ENCODE data around the gene FBN3. TPM values are rescaled to one million over a fixed set of nuclear protein-coding genes. Genes with fewer than 3 reads are reported as not detected.

Gene FBN3
- total and polyA plus RNA-seq, 2 donors (not counting 1 experiment from before 2014, with no cell fraction given): not detected

GRCh38 chr19:8030960-8031359 is 118.4 kb downstream of the FBN3 start:
- intact Hi-C loops (cut with micrococcal nuclease): no loop called here
- Histone ChIP-seq H3K27me3 (replicated peaks in 1 of 4; ENCODE audit: control extremely low read depth in 1 of 4, control insufficient read depth in 3 of 4, insufficient read depth in 4 of 4, low read length in 3 of 4) (peaks cover 0 to 4% (median 0%) of the 10 kb centered on the region in 4 experiments), H4K20me1 (ENCODE audit: control insufficient read depth, insufficient read depth, low read length, poor library complexity, severe bottlenecking) (no peaks in the 10 kb centered on the region), H3K4me1 (ENCODE audit: control insufficient read depth in 2 of 2, insufficient read depth in 2 of 2, low read length in 2 of 2) (no peaks in the 10 kb centered on the region), H2AFZ (ENCODE audit: insufficient read depth, low read depth, low read length, poor library complexity, severe bottlenecking) (no peak overlapping the region), H3K9ac (ENCODE audit: low read length) (no peak overlapping the region), H3K36me3 (replicated peaks in 1 of 2; ENCODE audit: control extremely low read depth in 1 of 2, control insufficient read depth in 1 of 2, extremely low read depth in 1 of 2, insufficient read depth in 2 of 2, low read length in 1 of 2) (no peaks in the 10 kb centered on the region), H3K79me2 (ENCODE audit: control insufficient read depth, insufficient read depth, low read length) (no peaks in the 10 kb centered on the region), H3K4me2 (replicated peaks; ENCODE audit: low read depth, low read length, poor library complexity, severe bottlenecking) (no peak overlapping the region), H3K9me3 (ENCODE audit: control extremely low read depth in 1 of 3, control insufficient read depth in 2 of 3, insufficient read depth in 1 of 3, low read length in 2 of 3) (peaks cover 0 to 3% (median 0%) of the 10 kb centered on the region in 3 donors), H3K4me3 (ENCODE audit: control extremely low read depth in 1 of 5, extremely low read depth in 1 of 5, insufficient read depth in 1 of 5, low read depth in 2 of 5, low read length in 4 of 5) (no peak overlapping the region), H3K27ac (ENCODE audit: low read length in 2 of 2) (no peak overlapping the region)
- TF ChIP-seq EZH2 (IDR thresholded peaks at IDR 0.05; ENCODE audit: borderline replicate concordance, insufficient read depth, low read depth, low read length, poor library complexity, severe bottlenecking): no peak
- TF ChIP-seq, protein P1, sequence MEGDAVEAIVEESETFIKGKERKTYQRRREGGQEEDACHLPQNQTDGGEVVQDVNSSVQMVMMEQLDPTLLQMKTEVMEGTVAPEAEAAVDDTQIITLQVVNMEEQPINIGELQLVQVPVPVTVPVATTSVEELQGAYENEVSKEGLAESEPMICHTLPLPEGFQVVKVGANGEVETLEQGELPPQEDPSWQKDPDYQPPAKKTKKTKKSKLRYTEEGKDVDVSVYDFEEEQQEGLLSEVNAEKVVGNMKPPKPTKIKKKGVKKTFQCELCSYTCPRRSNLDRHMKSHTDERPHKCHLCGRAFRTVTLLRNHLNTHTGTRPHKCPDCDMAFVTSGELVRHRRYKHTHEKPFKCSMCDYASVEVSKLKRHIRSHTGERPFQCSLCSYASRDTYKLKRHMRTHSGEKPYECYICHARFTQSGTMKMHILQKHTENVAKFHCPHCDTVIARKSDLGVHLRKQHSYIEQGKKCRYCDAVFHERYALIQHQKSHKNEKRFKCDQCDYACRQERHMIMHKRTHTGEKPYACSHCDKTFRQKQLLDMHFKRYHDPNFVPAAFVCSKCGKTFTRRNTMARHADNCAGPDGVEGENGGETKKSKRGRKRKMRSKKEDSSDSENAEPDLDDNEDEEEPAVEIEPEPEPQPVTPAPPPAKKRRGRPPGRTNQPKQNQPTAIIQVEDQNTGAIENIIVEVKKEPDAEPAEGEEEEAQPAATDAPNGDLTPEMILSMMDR (IDR thresholded peaks at IDR 0.05): no peak
- DNase-seq (no peak), ATAC-seq (ENCODE audit: low read depth) (no peak)
- Mint-ChIP-seq H3K27ac (no peak overlapping the region), H3K4me3 (no peak overlapping the region), H3K27me3 (peaks cover 3% of the 10 kb centered on the region), H3K4me1 (no peaks in the 10 kb centered on the region), H3K9me3 (ENCODE audit: insufficient read depth) (no peaks in the 10 kb centered on the region)
- WGBS (ENCODE audit: insufficient coverage): 87% methylated on average over 4 of the region's 8 CpGs
- ChIA-PET CTCF (no interaction called here), POLR2A (no interaction called here)

DNA sequence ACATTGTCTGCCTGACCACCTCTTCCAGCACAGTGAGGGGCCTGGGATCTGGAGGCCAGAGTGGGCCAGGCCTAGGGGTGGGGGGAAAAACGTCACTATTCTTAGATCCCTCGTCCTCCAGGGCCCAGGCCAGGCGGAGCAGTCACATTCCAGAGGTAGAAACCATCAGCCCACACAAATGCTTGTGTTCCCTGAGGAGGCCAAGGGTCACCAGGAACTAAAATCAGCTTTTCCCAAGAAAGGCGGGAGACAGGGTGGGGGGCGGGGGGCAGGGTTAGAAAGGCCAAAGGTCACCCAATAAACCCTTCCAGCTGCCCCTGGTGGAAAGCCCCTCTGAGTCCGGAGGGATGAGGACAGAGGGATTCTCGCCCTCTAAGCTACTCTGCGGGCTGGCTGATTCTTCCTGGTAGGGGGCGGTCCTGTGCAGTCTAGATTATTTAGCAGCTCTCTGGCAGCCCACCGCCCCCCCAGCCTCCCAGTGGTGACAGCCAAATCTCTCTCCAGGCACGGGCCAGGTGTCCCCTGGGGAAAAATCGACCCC is 120.4 kb downstream of the FBN3 start:
- no peaks in the 10 kb centered on the region for H3K4me1 ChIP-seq (ENCODE audit: control insufficient read depth in 2 of 2, insufficient read depth in 2 of 2, low read length in 2 of 2)
- Mint-ChIP-seq H3K9me3 (ENCODE audit: insufficient read depth) (no peaks in the 10 kb centered on the region), H3K27me3 (peaks cover 3% of the 10 kb centered on the region), H3K4me3 (no peak overlapping the region), H3K4me1 (no peaks in the 10 kb centered on the region), H3K27ac (no peak overlapping the region)
- CTCF ChIA-PET: interaction anchor here (0.6 kb wide), 1 partner anchor 19 kb away, joined by 4 read pairs; no protein-coding TSS in a partner anchor
- no peaks in the 10 kb centered on the region for H3K36me3 ChIP-seq (replicated peaks in 1 of 2; ENCODE audit: control extremely low read depth in 1 of 2, control insufficient read depth in 1 of 2, extremely low read depth in 1 of 2, insufficient read depth in 2 of 2, low read length in 1 of 2)
- no peak overlapping the region for H3K9ac ChIP-seq (ENCODE audit: low read length)
- H2AFZ ChIP-seq (ENCODE audit: insufficient read depth, low read depth, low read length, poor library complexity, severe bottlenecking): no peak overlapping the region
- no peak for TF ChIP-seq EZH2 (IDR thresholded peaks at IDR 0.05; ENCODE audit: borderline replicate concordance, insufficient read depth, low read depth, low read length, poor library complexity, severe bottlenecking)
- TF ChIP-seq, protein P1 (IDR thresholded peaks at IDR 0.05): no peak
- H3K27me3 ChIP-seq (replicated peaks in 1 of 4; ENCODE audit: control extremely low read depth in 1 of 4, control insufficient read depth in 3 of 4, insufficient read depth in 4 of 4, low read length in 3 of 4): peaks cover 0 to 1% (median 0%) of the 10 kb centered on the region in 4 experiments
- H3K79me2 ChIP-seq (ENCODE audit: control insufficient read depth, insufficient read depth, low read length): no peaks in the 10 kb centered on the region
- H4K20me1 ChIP-seq (ENCODE audit: control insufficient read depth, insufficient read depth, low read length, poor library complexity, severe bottlenecking): no peaks in the 10 kb centered on the region
- no peak overlapping the region for H3K27ac ChIP-seq (ENCODE audit: low read length in 2 of 2)
- no peak for ATAC-seq (ENCODE audit: low read depth)
- intact Hi-C loops (cut with micrococcal nuclease): no loop called here
- H3K4me3 ChIP-seq (ENCODE audit: control extremely low read depth in 1 of 5, extremely low read depth in 1 of 5, insufficient read depth in 1 of 5, low read depth in 2 of 5, low read length in 4 of 5): no peak overlapping the region
- peaks cover 0 to 3% (median 0%) of the 10 kb centered on the region in 3 donors for H3K9me3 ChIP-seq (ENCODE audit: control extremely low read depth in 1 of 3, control insufficient read depth in 2 of 3, insufficient read depth in 1 of 3, low read length in 2 of 3)
- no peak for DNase-seq
- POLR2A ChIA-PET: no interaction called here
- no peak overlapping the region for H3K4me2 ChIP-seq (replicated peaks; ENCODE audit: low read depth, low read length, poor library complexity, severe bottlenecking)
- 79% methylated on average over 3 of the region's 12 CpGs for whole genome bisulfite sequencing (ENCODE audit: insufficient coverage)

All from B cell (primary cell).